ENCODE results near the gene BIRC7.
A peak's percentile ranks its signal among the peaks of the same experiment; 100 is the strongest.

BIRC7 gene

GRCh38 chr20:63210011-63210605, 25.6 kb upstream of the BIRC7 start:
- Histone ChIP-seq H3K4me1 (ENCODE audit: insufficient read depth, low read length) (peaks cover 12% of the 10 kb centered on the region), H3K27me3 (ENCODE audit: insufficient read depth, low read length) (no peaks in the 10 kb centered on the region), H3K9me3 (ENCODE audit: insufficient read depth, low read depth, low read length) (no peaks in the 10 kb centered on the region), H3K9ac (ENCODE audit: low read depth, low read length) (no peak overlapping the region), H3K27ac (ENCODE audit: low read length) (no peak overlapping the region), H3K36me3 (ENCODE audit: insufficient read depth, low read depth, low read length) (peaks cover 94% of the 10 kb centered on the region), H3K4me3 (ENCODE audit: low read length) (no peak overlapping the region)

- Histone ChIP-seq H3K9ac (ENCODE audit: low read depth, low read length) (peak overlapping the region; percentile 45; the same call in 1 of the 2 replicates), H3K27me3 (ENCODE audit: insufficient read depth, low read length) (no peaks in the 10 kb centered on the region), H3K36me3 (ENCODE audit: insufficient read depth, low read depth, low read length) (peaks cover 75% of the 10 kb centered on the region), H3K9me3 (ENCODE audit: insufficient read depth, low read depth, low read length) (no peaks in the 10 kb centered on the region), H3K4me3 (ENCODE audit: low read length) (no peak overlapping the region; the same call in 1 of the 2 replicates), H3K4me1 (ENCODE audit: insufficient read depth, low read length) (peaks cover 12% of the 10 kb centered on the region), H3K27ac (ENCODE audit: low read length) (no peak overlapping the region)
These were observed 23.3 kb upstream of the BIRC7 start for GRCh38 chr20:63212393-63212730.

GRCh38 chr20:63212792-63213191, 22.9 kb upstream of the BIRC7 start:
- Histone ChIP-seq H3K27ac (ENCODE audit: low read length) (no peak overlapping the region), H3K4me3 (ENCODE audit: low read length) (no peak overlapping the region; the same call in 1 of the 2 replicates), H3K27me3 (ENCODE audit: insufficient read depth, low read length) (no peaks in the 10 kb centered on the region), H3K9ac (ENCODE audit: low read depth, low read length) (peak overlapping the region; percentile 45; the same call in 1 of the 2 replicates), H3K9me3 (ENCODE audit: insufficient read depth, low read depth, low read length) (no peaks in the 10 kb centered on the region), H3K4me1 (ENCODE audit: insufficient read depth, low read length) (peaks cover 12% of the 10 kb centered on the region), H3K36me3 (ENCODE audit: insufficient read depth, low read depth, low read length) (peaks cover 71% of the 10 kb centered on the region)

- H3K4me1 ChIP-seq (ENCODE audit: insufficient read depth, low read length) = peaks cover 12% of the 10 kb centered on the region
- H3K27ac ChIP-seq (ENCODE audit: low read length) = no peak overlapping the region
- peaks cover 53% of the 10 kb centered on the region for H3K36me3 ChIP-seq (ENCODE audit: insufficient read depth, low read depth, low read length)
- H3K27me3 ChIP-seq (ENCODE audit: insufficient read depth, low read length) = no peaks in the 10 kb centered on the region
- peak overlapping the region; percentile 91; the same call in 1 of the 2 replicates for H3K9ac ChIP-seq (ENCODE audit: low read depth, low read length)
- H3K9me3 ChIP-seq (ENCODE audit: insufficient read depth, low read depth, low read length) = no peaks in the 10 kb centered on the region
- peak overlapping the region; percentile 92 for H3K4me3 ChIP-seq (ENCODE audit: low read length)
These were observed 21.2 kb upstream of the BIRC7 start for GRCh38 chr20:63214514-63214913.

GRCh38 chr20:63215101-63216040, 20.3 kb upstream of the BIRC7 start:
- Histone ChIP-seq H3K4me3 (ENCODE audit: low read length) (peak overlapping the region; percentile 92), H3K9ac (ENCODE audit: low read depth, low read length) (peak overlapping the region; percentile 91), H3K9me3 (ENCODE audit: insufficient read depth, low read depth, low read length) (no peaks in the 10 kb centered on the region), H3K4me1 (ENCODE audit: insufficient read depth, low read length) (peaks cover 12% of the 10 kb centered on the region), H3K27ac (ENCODE audit: low read length) (no peak overlapping the region), H3K36me3 (ENCODE audit: insufficient read depth, low read depth, low read length) (peaks cover 45% of the 10 kb centered on the region), H3K27me3 (ENCODE audit: insufficient read depth, low read length) (peaks cover 5% of the 10 kb centered on the region; the same call in 1 of the 2 replicates)

- Histone ChIP-seq H3K4me1 (ENCODE audit: insufficient read depth, low read length) (peaks cover 12% of the 10 kb centered on the region), H3K4me3 (ENCODE audit: low read length) (peak within 1 kb of the TSS; percentile 92), H3K27ac (ENCODE audit: low read length) (peak within 1 kb of the TSS; percentile 18), H3K27me3 (ENCODE audit: insufficient read depth, low read length) (peaks cover 9% of the 10 kb centered on the region; the same call in 1 of the 2 replicates), H3K36me3 (ENCODE audit: insufficient read depth, low read depth, low read length) (peaks cover 37% of the 10 kb centered on the region), H3K9me3 (ENCODE audit: insufficient read depth, low read depth, low read length) (no peaks in the 10 kb centered on the region), H3K9ac (ENCODE audit: low read depth, low read length) (peak within 1 kb of the TSS; percentile 91)
These were observed 19.5 kb upstream of the BIRC7 start, which contains the start of gene YTHDF1 for GRCh38 chr20:63216041-63216848. TSS of gene YTHDF1 (minus strand) at chr20:63216131. CDS start at chr20:63215892, 239 bp downstream.

GRCh38 chr20:63216849-63217471, 18.7 kb upstream of the BIRC7 start:
- Histone ChIP-seq H3K4me3 (ENCODE audit: low read length) (peak overlapping the region; percentile 64), H3K9me3 (ENCODE audit: insufficient read depth, low read depth, low read length) (no peaks in the 10 kb centered on the region), H3K27me3 (ENCODE audit: insufficient read depth, low read length) (peaks cover 9% of the 10 kb centered on the region; the same call in 1 of the 2 replicates), H3K4me1 (ENCODE audit: insufficient read depth, low read length) (peaks cover 12% of the 10 kb centered on the region), H3K36me3 (ENCODE audit: insufficient read depth, low read depth, low read length) (peaks cover 30% of the 10 kb centered on the region), H3K9ac (ENCODE audit: low read depth, low read length) (peak overlapping the region; percentile 87; the same call in 1 of the 2 replicates), H3K27ac (ENCODE audit: low read length) (no peak overlapping the region)

- peaks cover 10% of the 10 kb centered on the region for H3K4me1 ChIP-seq (ENCODE audit: insufficient read depth, low read length)
- H3K27ac ChIP-seq (ENCODE audit: low read length) = no peak overlapping the region
- peaks cover 23% of the 10 kb centered on the region for H3K36me3 ChIP-seq (ENCODE audit: insufficient read depth, low read depth, low read length)
- H3K4me3 ChIP-seq (ENCODE audit: low read length) = no peak overlapping the region
- H3K27me3 ChIP-seq (ENCODE audit: insufficient read depth, low read length) = peaks cover 9% of the 10 kb centered on the region; the same call in 1 of the 2 replicates
- H3K9ac ChIP-seq (ENCODE audit: low read depth, low read length) = no peak overlapping the region
- H3K9me3 ChIP-seq (ENCODE audit: insufficient read depth, low read depth, low read length) = no peaks in the 10 kb centered on the region
These were observed 18.0 kb upstream of the BIRC7 start for GRCh38 chr20:63217706-63218105.

- peaks cover 8% of the 10 kb centered on the region; the same call in 1 of the 2 replicates for H3K4me1 ChIP-seq (ENCODE audit: insufficient read depth, low read length)
- peaks cover 9% of the 10 kb centered on the region; the same call in 1 of the 2 replicates for H3K27me3 ChIP-seq (ENCODE audit: insufficient read depth, low read length)
- no peak overlapping the region for H3K27ac ChIP-seq (ENCODE audit: low read length)
- H3K9me3 ChIP-seq (ENCODE audit: insufficient read depth, low read depth, low read length) = no peaks in the 10 kb centered on the region
- peaks cover 11% of the 10 kb centered on the region for H3K36me3 ChIP-seq (ENCODE audit: insufficient read depth, low read depth, low read length)
- no peak overlapping the region for H3K4me3 ChIP-seq (ENCODE audit: low read length)
- H3K9ac ChIP-seq (ENCODE audit: low read depth, low read length) = no peak overlapping the region
These were observed 16.8 kb upstream of the BIRC7 start for GRCh38 chr20:63218701-63219446.

- Histone ChIP-seq H3K27me3 (ENCODE audit: insufficient read depth, low read length) (peaks cover 9% of the 10 kb centered on the region; the same call in 1 of the 2 replicates), H3K9ac (ENCODE audit: low read depth, low read length) (no peak overlapping the region), H3K36me3 (ENCODE audit: insufficient read depth, low read depth, low read length) (peaks cover 6% of the 10 kb centered on the region), H3K9me3 (ENCODE audit: insufficient read depth, low read depth, low read length) (no peaks in the 10 kb centered on the region), H3K4me3 (ENCODE audit: low read length) (no peak overlapping the region), H3K4me1 (ENCODE audit: insufficient read depth, low read length) (peaks cover 5% of the 10 kb centered on the region; the same call in 1 of the 2 replicates), H3K27ac (ENCODE audit: low read length) (no peak overlapping the region)
These were observed 16.3 kb upstream of the BIRC7 start for GRCh38 chr20:63219447-63219821.
